Panc1 (cell line): ENCODE data around the gene KRT77. TPM values are rescaled to one million over a fixed set of nuclear protein-coding genes. Genes with fewer than 3 reads are reported as not detected.

Source experiments
- ATAC-seq: fragments of 200-7000 bp; cut with Tn5 transposase; 2 replicates; pipeline ENCODE4 v1.9.1; 2020; ENCODE audit warnings: mild to moderate bottlenecking, moderate library complexity
- BruUV-seq: library from RNA; stranded (reverse); fragments of 400-500 nt; replicated peaks from 2 replicates; lab custom pipeline; 2021; lab: Mats Ljungman, UMichigan
- CTCF ChIA-PET: fragments of 300-600 bp; sonication (Branson Sonifier 250); formaldehyde crosslinking; loops from one replicate; lab custom pipeline; 2022; ENCODE audit warnings: antibody characterized with exemption; lab: Charles Lee
- POLR2A ChIA-PET: fragments of 300-600 bp; sonication (Branson Sonifier 250); formaldehyde crosslinking; loops from one replicate; lab custom pipeline; 2022; ENCODE audit warnings: antibody characterized with exemption; lab: Charles Lee
- DNase-seq: peaks from one replicate; pipeline ENCODE4 v3.0.0-alpha.2; 2010; ENCODE audit warnings: low read depth, low spot score
- H3K27ac ChIP-seq: 2 replicates; pipeline ENCODE4 v1.5.1; 2011; ENCODE audit warnings: mild to moderate bottlenecking, low read length, inconsistent platforms
- H3K27me3 ChIP-seq: fragments of 200-500 bp; sonication (Bioruptor generic); 2 replicates; pipeline ENCODE4 v1.6.0; 2014; ENCODE audit warnings: low read length, inconsistent platforms; ENCODE audit not compliant: control insufficient read depth, insufficient read depth
- H3K36me3 ChIP-seq: fragments of 200-500 bp; sonication (Bioruptor generic); 2 replicates; pipeline ENCODE4 v1.5.1; 2014; ENCODE audit warnings: inconsistent platforms, mild to moderate bottlenecking, low read length, moderate library complexity; ENCODE audit not compliant: control insufficient read depth, insufficient read depth
- H3K4me1 ChIP-seq: 2 replicates; pipeline ENCODE4 v1.5.1; 2011; ENCODE audit warnings: inconsistent platforms, mild to moderate bottlenecking, low read length, moderate library complexity; ENCODE audit not compliant: control insufficient read depth, insufficient read depth
- H3K4me3 ChIP-seq, 2 experiments: 2 replicates each; pipeline ENCODE4 v1.5.1; 2011 to 2012; ENCODE audit warnings: low read depth in 2 of 2, low read length in 2 of 2, mild to moderate bottlenecking in 2 of 2, inconsistent platforms in 1 of 2, moderate library complexity in 1 of 2
- H3K9me3 ChIP-seq: fragments of 200-500 bp; sonication (Bioruptor generic); 2 replicates; pipeline ENCODE4 v1.5.1; 2014; ENCODE audit warnings: low read depth, mild to moderate bottlenecking, inconsistent platforms, low read length, moderate library complexity; ENCODE audit not compliant: control insufficient read depth, insufficient read depth
- POLR2AphosphoS5 ChIP-seq: IDR thresholded peaks from 2 replicates; pipeline ENCODE4 v1.6.1; 2012; ENCODE audit warnings: mild to moderate bottlenecking, low read depth, low read length, moderate library complexity
- SIN3A ChIP-seq: IDR thresholded peaks from 2 replicates; pipeline ENCODE4 v1.6.1; 2012; ENCODE audit warnings: low read depth, mild to moderate bottlenecking, low read length, moderate library complexity, borderline replicate concordance; ENCODE audit not compliant: insufficient read depth
- TCF7L2 ChIP-seq: IDR thresholded peaks from 2 replicates; pipeline ENCODE4 v1.6.1; 2011; ENCODE audit warnings: mild to moderate bottlenecking, low read depth, low read length, inconsistent platforms
- in situ Hi-C: cut with HindIII; loops from 2 replicates; pipeline ENCODE4 v1.10.0; 2016; ENCODE audit warnings: low sequenced_read_pairs, low pct_unique_long_range_greater_than_20kb
- intact Hi-C: fragments of 100-400 bp; cut with micrococcal nuclease; formaldehyde crosslinking; loops from one replicate; pipeline ENCODE4 v1.10.0; 2022; ENCODE audit not compliant: unreplicated experiment
- total RNA-seq: library from RNA; stranded (reverse); gene quantifications from one replicate; pipeline ENCODE4 v1.2.1, GENCODE V29; 2021; ENCODE audit not compliant: unreplicated experiment
- TF ChIP-seq, protein P1 (sequence below), 2 experiments: IDR thresholded peaks; 2 replicates each; pipeline ENCODE4 v1.6.1; 2011 to 2012; ENCODE audit warnings: low read depth in 2 of 2, control low read depth in 1 of 2, low read length in 1 of 2, mild to moderate bottlenecking in 1 of 2, moderate library complexity in 1 of 2; ENCODE audit not compliant: insufficient read depth in 1 of 2
- TF ChIP-seq, protein P2 (sequence below): fragments of 450-650 bp; IDR thresholded peaks from 2 replicates; pipeline ENCODE4 v1.5.1; 2017; ENCODE audit warnings: mild to moderate bottlenecking

The KRT77 gene
- total RNA-seq, 1 experiment from 2014 or later = not detected

DNA sequence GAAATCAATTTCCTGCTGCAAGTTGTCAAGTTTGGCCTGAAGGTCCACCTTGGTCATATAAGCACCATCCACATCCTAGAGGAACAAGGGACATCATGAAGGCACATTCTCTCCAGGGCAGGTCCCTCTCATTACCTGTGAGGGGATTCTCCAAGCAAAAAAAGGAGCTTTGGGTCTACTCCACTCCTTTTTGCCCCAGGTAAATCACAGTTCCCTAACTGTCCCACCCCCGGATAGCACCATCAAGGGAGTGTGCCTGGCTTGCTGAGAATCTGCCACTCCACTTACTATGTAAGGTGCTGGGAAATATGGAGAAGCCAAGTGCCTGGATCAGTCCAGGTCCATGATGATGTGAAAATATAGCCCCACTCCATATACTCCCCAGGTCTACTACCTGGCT, 25.7 kb downstream of the KRT77 start:
- H3K27me3 ChIP-seq = peaks cover 39% of the 10 kb centered on the region
- ChIA-PET POLR2A (no interaction called here), CTCF (no interaction called here)
- in situ Hi-C loops = no loop called here
- intact Hi-C loops = no loop called here
- no peak overlapping the region for H3K4me3 ChIP-seq
- no peak for DNase-seq
- no peaks in the 10 kb centered on the region for H3K4me1 ChIP-seq
- no peaks in the 10 kb centered on the region for H3K36me3 ChIP-seq
- H3K27ac ChIP-seq = no peak overlapping the region
- ATAC-seq = no peak
- H3K9me3 ChIP-seq = no peaks in the 10 kb centered on the region
- no TSS peak for BruUV-seq
- TF ChIP-seq POLR2AphosphoS5 = no peak
- TF ChIP-seq TCF7L2 = no peak
- TF ChIP-seq, protein P1, sequence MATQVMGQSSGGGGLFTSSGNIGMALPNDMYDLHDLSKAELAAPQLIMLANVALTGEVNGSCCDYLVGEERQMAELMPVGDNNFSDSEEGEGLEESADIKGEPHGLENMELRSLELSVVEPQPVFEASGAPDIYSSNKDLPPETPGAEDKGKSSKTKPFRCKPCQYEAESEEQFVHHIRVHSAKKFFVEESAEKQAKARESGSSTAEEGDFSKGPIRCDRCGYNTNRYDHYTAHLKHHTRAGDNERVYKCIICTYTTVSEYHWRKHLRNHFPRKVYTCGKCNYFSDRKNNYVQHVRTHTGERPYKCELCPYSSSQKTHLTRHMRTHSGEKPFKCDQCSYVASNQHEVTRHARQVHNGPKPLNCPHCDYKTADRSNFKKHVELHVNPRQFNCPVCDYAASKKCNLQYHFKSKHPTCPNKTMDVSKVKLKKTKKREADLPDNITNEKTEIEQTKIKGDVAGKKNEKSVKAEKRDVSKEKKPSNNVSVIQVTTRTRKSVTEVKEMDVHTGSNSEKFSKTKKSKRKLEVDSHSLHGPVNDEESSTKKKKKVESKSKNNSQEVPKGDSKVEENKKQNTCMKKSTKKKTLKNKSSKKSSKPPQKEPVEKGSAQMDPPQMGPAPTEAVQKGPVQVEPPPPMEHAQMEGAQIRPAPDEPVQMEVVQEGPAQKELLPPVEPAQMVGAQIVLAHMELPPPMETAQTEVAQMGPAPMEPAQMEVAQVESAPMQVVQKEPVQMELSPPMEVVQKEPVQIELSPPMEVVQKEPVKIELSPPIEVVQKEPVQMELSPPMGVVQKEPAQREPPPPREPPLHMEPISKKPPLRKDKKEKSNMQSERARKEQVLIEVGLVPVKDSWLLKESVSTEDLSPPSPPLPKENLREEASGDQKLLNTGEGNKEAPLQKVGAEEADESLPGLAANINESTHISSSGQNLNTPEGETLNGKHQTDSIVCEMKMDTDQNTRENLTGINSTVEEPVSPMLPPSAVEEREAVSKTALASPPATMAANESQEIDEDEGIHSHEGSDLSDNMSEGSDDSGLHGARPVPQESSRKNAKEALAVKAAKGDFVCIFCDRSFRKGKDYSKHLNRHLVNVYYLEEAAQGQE (IDR thresholded peaks at IDR 0.05; ENCODE audit: insufficient read depth in 1 of 2, low read depth in 2 of 2, low read length in 1 of 2) = no peak
- TF ChIP-seq SIN3A = no peak
- TF ChIP-seq, protein P2, sequence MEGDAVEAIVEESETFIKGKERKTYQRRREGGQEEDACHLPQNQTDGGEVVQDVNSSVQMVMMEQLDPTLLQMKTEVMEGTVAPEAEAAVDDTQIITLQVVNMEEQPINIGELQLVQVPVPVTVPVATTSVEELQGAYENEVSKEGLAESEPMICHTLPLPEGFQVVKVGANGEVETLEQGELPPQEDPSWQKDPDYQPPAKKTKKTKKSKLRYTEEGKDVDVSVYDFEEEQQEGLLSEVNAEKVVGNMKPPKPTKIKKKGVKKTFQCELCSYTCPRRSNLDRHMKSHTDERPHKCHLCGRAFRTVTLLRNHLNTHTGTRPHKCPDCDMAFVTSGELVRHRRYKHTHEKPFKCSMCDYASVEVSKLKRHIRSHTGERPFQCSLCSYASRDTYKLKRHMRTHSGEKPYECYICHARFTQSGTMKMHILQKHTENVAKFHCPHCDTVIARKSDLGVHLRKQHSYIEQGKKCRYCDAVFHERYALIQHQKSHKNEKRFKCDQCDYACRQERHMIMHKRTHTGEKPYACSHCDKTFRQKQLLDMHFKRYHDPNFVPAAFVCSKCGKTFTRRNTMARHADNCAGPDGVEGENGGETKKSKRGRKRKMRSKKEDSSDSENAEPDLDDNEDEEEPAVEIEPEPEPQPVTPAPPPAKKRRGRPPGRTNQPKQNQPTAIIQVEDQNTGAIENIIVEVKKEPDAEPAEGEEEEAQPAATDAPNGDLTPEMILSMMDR = no peak

DNA sequence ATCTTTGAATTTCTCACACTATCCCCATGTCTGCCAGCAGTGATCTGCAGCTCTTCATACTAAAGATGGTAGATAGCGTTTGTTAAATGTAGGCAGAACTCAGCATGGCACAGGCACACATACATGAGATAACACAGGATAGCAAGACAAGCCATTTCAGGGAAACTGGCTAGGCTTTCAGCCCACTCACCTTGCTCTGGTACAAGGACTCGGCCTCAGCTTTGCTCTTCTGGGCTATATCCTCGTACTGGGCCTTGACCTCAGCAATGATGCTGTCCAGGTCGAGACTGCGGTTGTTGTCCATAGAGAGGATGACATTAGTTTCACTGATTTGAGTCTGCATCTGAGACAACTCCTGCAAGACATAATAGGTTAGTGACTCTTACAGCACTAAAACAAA, 26.2 kb downstream of the KRT77 start:
- no TSS peak for BruUV-seq
- no peak for TF ChIP-seq POLR2AphosphoS5
- ChIA-PET POLR2A (no interaction called here), CTCF (no interaction called here)
- H3K36me3 ChIP-seq = no peaks in the 10 kb centered on the region
- H3K4me1 ChIP-seq = no peaks in the 10 kb centered on the region
- intact Hi-C loops (no loop called here), in situ Hi-C loops (no loop called here)
- no peak overlapping the region for H3K27ac ChIP-seq
- ATAC-seq (no peak), DNase-seq (no peak)
- peaks cover 42% of the 10 kb centered on the region for H3K27me3 ChIP-seq
- H3K9me3 ChIP-seq = no peaks in the 10 kb centered on the region
- no peak overlapping the region for H3K4me3 ChIP-seq

DNA sequence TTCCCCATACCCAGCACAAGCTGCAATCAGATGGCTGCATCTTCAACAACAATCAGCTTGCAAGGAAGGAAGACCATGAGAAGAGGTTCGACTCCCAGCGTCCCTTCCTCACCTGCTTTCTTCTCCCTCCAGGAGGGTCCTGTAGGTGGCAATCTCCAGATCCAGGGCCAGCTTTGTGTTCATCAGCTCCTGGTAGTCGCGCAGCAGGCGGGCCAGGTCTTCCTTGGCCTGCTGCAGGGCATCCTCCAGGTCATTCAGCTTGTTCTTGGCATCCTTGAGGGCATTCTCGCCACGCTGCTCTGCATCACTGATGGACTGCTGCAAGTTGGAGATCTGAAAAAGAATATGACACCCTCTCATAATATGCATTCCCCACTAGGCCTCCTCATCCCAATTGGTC, 27.2 kb downstream of the KRT77 start:
- DNase-seq (no peak), ATAC-seq (no peak)
- intact Hi-C loops = no loop called here
- POLR2A ChIA-PET = no interaction called here
- BruUV-seq = no TSS peak
- H3K27me3 ChIP-seq = peaks cover 42% of the 10 kb centered on the region
- no peaks in the 10 kb centered on the region for H3K9me3 ChIP-seq
- in situ Hi-C loops = no loop called here
- no peak overlapping the region for H3K27ac ChIP-seq
- H3K4me3 ChIP-seq = no peak overlapping the region
- TF ChIP-seq POLR2AphosphoS5 (no peak), TCF7L2 (no peak), SIN3A (no peak)
- TF ChIP-seq, protein P1 (IDR thresholded peaks at IDR 0.05; ENCODE audit: insufficient read depth in 1 of 2, low read depth in 2 of 2, low read length in 1 of 2) = no peak
- TF ChIP-seq, protein P2 = no peak
- H3K36me3 ChIP-seq = no peaks in the 10 kb centered on the region; the same call in 1 of the 2 replicates
- CTCF ChIA-PET = interaction anchor here (0.6 kb wide), 1 partner anchor 204 kb away, joined by 3 read pairs; no protein-coding TSS in a partner anchor
- no peaks in the 10 kb centered on the region for H3K4me1 ChIP-seq
